GM19239 (cell line): Measurements from ENCODE around the gene PRKN.

Source experiments
- DNase-seq: peaks from one replicate; pipeline ENCODE4 v3.0.0; 2011; ENCODE audit warnings: low spot score; ENCODE audit not compliant: insufficient read length
- FAIRE-seq: peaks from 2 replicates; lab custom pipeline; 2011; peaks lifted over from hg19 to GRCh38; lab: Jason Lieb, UNC

The PRKN gene

GRCh38 chr6:161736326-161736725, 991.2 kb downstream of the PRKN start:
- FAIRE-seq (no peak), DNase-seq (no peak)

- no peak for DNase-seq
- FAIRE-seq = no peak
Measured at GRCh38 chr6:161732594-161732993, 995.0 kb downstream of the PRKN start.

GRCh38 chr6:161727083-161727833, 1000.3 kb downstream of the PRKN start:
- DNase-seq (no peak), FAIRE-seq (no peak)

GRCh38 chr6:161722394-161722793, 1005.2 kb downstream of the PRKN start:
- FAIRE-seq = no peak

GRCh38 chr6:161721511-161721910, 1006.1 kb downstream of the PRKN start:
- no peak for FAIRE-seq
- DNase-seq = no peak

More at GRCh38 chr6:161722394-161722793, 1005.2 kb downstream of the PRKN start:
- no peak for DNase-seq

GRCh38 chr6:161716176-161716575, 1011.4 kb downstream of the PRKN start:
- no peak for FAIRE-seq
- DNase-seq = no peak

GRCh38 chr6:161711938-161712337, 1015.6 kb downstream of the PRKN start:
- FAIRE-seq (no peak), DNase-seq (no peak)

GRCh38 chr6:161711515-161711914, 1016.1 kb downstream of the PRKN start:
- FAIRE-seq = no peak
- no peak for DNase-seq

- DNase-seq = no peak
- no peak for FAIRE-seq
Measured at GRCh38 chr6:161710698-161711097, 1016.9 kb downstream of the PRKN start.

GRCh38 chr6:161701056-161701455, 1026.5 kb downstream of the PRKN start:
- no peak for FAIRE-seq
- DNase-seq = no peak

- FAIRE-seq = no peak
- no peak for DNase-seq
Measured at GRCh38 chr6:161696801-161697200, 1030.8 kb downstream of the PRKN start.

GRCh38 chr6:161694995-161695394, 1032.6 kb downstream of the PRKN start:
- DNase-seq = no peak
- no peak for FAIRE-seq

- DNase-seq = no peak
- no peak for FAIRE-seq
Measured at GRCh38 chr6:161686655-161687054, 1040.9 kb downstream of the PRKN start.

GRCh38 chr6:161684731-161685475, 1042.7 kb downstream of the PRKN start:
- FAIRE-seq = no peak
- DNase-seq = no peak

- DNase-seq (no peak), FAIRE-seq (no peak)
Measured at GRCh38 chr6:161683400-161683799, 1044.2 kb downstream of the PRKN start.

GRCh38 chr6:161682982-161683381, 1044.6 kb downstream of the PRKN start:
- FAIRE-seq = no peak

GRCh38 chr6:161679980-161680538, 1047.5 kb downstream of the PRKN start:
- FAIRE-seq = no peak
- no peak for DNase-seq

More at GRCh38 chr6:161682982-161683381, 1044.6 kb downstream of the PRKN start:
- no peak for DNase-seq

GRCh38 chr6:161677188-161677587, 1050.4 kb downstream of the PRKN start:
- FAIRE-seq = no peak
- no peak for DNase-seq

- FAIRE-seq = no peak
Measured at GRCh38 chr6:161676586-161676985, 1051.0 kb downstream of the PRKN start.

GRCh38 chr6:161674930-161675682, 1052.5 kb downstream of the PRKN start:
- no peak for DNase-seq
- no peak for FAIRE-seq

More at GRCh38 chr6:161676586-161676985, 1051.0 kb downstream of the PRKN start:
- DNase-seq = no peak
